ENCODE measurements around the gene PPFIBP1.

The PPFIBP1 gene

DNA sequence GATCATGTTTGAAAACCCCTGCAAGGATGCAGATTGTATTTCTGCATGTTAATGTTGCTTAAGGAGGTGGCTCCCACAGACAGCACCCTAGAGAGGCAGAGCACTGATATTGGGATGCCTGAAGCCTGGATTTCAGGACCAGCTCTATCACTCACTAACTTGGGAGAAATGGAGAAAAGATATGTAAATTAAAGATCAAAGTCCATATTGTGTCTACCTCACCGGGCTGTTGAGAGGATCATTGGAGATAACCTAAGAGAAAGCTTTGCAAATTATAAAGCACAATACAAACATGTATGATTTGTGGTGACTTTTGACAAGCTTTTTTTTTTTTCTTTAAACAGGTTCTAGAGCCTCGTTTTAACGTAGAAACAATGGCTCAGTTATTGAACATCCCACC is 164.7 kb downstream of the PPFIBP1 start:
- H3K4me2 ChIP-seq (ENCODE audit: low read depth, low read length): no peak overlapping the region
- H4K20me1 ChIP-seq (ENCODE audit: insufficient read depth, low read length): no peaks in the 10 kb centered on the region
- TF ChIP-seq EZH2 (optimal IDR thresholded peaks at IDR 0.05; ENCODE audit: low read depth, low read length): no peak
- H2AFZ ChIP-seq (ENCODE audit: low read length): no peak overlapping the region
- H3K79me2 ChIP-seq (ENCODE audit: low read length): no peaks in the 10 kb centered on the region
- no peak overlapping the region for H3K4me3 ChIP-seq (ENCODE audit: low read length)
- H3K36me3 ChIP-seq (replicated peaks; ENCODE audit: insufficient read depth, low read length): no peaks in the 10 kb centered on the region
- H3K27ac ChIP-seq (ENCODE audit: low read length): no peak overlapping the region
- H3K27me3 ChIP-seq (replicated peaks; ENCODE audit: insufficient read depth, low read length): no peaks in the 10 kb centered on the region
- no peaks in the 10 kb centered on the region for H3K4me1 ChIP-seq (ENCODE audit: low read length)
- DNase-seq: no peak
- H3F3A ChIP-seq (ENCODE audit: insufficient read depth, low read length): no peaks in the 10 kb centered on the region
- H3K9ac ChIP-seq (ENCODE audit: low read length): no peak overlapping the region
- H3K9me2 ChIP-seq (replicated peaks; ENCODE audit: insufficient read depth, low read length): no peaks in the 10 kb centered on the region
- no peaks in the 10 kb centered on the region for H3K9me3 ChIP-seq (replicated peaks; ENCODE audit: insufficient read depth, low read length)

DNA sequence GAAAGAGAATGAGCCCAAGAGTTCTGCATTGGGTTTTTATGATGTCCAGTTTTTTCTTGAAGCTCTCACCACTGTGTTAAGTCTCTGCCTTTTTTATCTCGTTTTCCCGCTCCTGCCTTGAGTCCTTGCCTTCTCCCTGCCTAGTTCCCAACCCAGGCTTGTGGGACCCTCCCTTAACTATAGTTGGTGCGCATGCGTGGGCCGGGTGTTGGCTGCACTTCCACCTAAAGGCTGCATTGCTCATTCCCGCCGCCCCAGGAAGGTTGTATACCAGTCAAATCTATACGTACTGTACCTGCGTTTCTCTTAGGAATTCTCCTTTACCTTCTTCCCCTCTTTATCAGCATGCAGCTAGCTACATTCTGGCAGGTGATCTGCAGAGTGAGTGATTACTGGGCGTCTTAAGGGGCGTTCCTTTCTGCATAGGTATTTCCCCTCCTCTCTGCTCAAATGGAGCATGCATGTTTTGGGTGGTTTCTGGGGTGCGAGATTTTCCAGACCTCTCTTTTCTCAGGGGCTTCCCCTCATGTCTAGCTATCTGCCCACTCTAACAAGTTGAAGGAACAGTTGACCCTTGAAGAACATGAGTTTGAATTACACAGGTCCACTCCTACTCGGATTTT is 165.7 kb downstream of the PPFIBP1 start:
- no peaks in the 10 kb centered on the region for H3K36me3 ChIP-seq (replicated peaks; ENCODE audit: insufficient read depth, low read length)
- no peaks in the 10 kb centered on the region for H3K9me3 ChIP-seq (replicated peaks; ENCODE audit: insufficient read depth, low read length)
- DNase-seq: no peak
- TF ChIP-seq EZH2phosphoT487 (IDR thresholded peaks at IDR 0.05; ENCODE audit: low read length): no peak
- no peak for TF ChIP-seq EZH2 (optimal IDR thresholded peaks at IDR 0.05; ENCODE audit: low read depth, low read length)
- TF ChIP-seq, protein P1, sequence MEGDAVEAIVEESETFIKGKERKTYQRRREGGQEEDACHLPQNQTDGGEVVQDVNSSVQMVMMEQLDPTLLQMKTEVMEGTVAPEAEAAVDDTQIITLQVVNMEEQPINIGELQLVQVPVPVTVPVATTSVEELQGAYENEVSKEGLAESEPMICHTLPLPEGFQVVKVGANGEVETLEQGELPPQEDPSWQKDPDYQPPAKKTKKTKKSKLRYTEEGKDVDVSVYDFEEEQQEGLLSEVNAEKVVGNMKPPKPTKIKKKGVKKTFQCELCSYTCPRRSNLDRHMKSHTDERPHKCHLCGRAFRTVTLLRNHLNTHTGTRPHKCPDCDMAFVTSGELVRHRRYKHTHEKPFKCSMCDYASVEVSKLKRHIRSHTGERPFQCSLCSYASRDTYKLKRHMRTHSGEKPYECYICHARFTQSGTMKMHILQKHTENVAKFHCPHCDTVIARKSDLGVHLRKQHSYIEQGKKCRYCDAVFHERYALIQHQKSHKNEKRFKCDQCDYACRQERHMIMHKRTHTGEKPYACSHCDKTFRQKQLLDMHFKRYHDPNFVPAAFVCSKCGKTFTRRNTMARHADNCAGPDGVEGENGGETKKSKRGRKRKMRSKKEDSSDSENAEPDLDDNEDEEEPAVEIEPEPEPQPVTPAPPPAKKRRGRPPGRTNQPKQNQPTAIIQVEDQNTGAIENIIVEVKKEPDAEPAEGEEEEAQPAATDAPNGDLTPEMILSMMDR (IDR thresholded peaks at IDR 0.05; ENCODE audit: low read length): no peak
- no peaks in the 10 kb centered on the region for H3K79me2 ChIP-seq (ENCODE audit: low read length)
- no peaks in the 10 kb centered on the region for H4K20me1 ChIP-seq (ENCODE audit: insufficient read depth, low read length)
- H3K27ac ChIP-seq (ENCODE audit: low read length): no peak overlapping the region
- no peak overlapping the region for H3K9ac ChIP-seq (ENCODE audit: low read length)
- H3K4me3 ChIP-seq (ENCODE audit: low read length): no peak overlapping the region
- no peaks in the 10 kb centered on the region for H3K27me3 ChIP-seq (replicated peaks; ENCODE audit: insufficient read depth, low read length)
- H2AFZ ChIP-seq (ENCODE audit: low read length): no peak overlapping the region
- no peak overlapping the region for H3K4me2 ChIP-seq (ENCODE audit: low read depth, low read length)
- no peaks in the 10 kb centered on the region for H3K4me1 ChIP-seq (ENCODE audit: low read length)
- no peaks in the 10 kb centered on the region for H3F3A ChIP-seq (ENCODE audit: insufficient read depth, low read length)
- no peaks in the 10 kb centered on the region for H3K9me2 ChIP-seq (replicated peaks; ENCODE audit: insufficient read depth, low read length)

DNA sequence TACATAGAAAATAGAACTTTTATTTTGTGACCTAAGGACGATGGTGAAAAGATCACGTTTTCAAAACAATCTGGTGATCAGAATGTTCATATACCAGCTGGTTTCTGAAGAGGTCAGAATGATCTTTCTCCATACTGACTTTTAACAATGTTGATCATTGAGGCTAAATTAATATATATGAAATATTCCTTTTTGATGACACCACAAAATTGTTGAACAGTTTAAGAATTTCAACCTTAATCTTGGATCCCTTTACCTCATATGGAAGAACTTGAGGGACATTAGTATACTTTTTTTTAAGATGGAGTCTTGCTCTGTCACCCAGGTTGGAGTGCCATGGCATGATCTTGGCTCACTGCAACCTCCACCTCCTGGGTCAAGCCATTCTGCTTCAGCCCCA is 169.4 kb downstream of the PPFIBP1 start:
- Histone ChIP-seq H3K27me3 (replicated peaks; ENCODE audit: insufficient read depth, low read length) (no peaks in the 10 kb centered on the region), H3K9ac (ENCODE audit: low read length) (no peak overlapping the region), H3K4me3 (ENCODE audit: low read length) (no peak overlapping the region), H3K4me2 (ENCODE audit: low read depth, low read length) (no peak overlapping the region), H3K79me2 (ENCODE audit: low read length) (no peaks in the 10 kb centered on the region), H2AFZ (ENCODE audit: low read length) (no peak overlapping the region), H3F3A (ENCODE audit: insufficient read depth, low read length) (no peaks in the 10 kb centered on the region), H3K9me2 (replicated peaks; ENCODE audit: insufficient read depth, low read length) (no peaks in the 10 kb centered on the region), H3K4me1 (ENCODE audit: low read length) (no peaks in the 10 kb centered on the region), H3K9me3 (replicated peaks; ENCODE audit: insufficient read depth, low read length) (no peaks in the 10 kb centered on the region), H3K36me3 (replicated peaks; ENCODE audit: insufficient read depth, low read length) (no peaks in the 10 kb centered on the region), H3K27ac (ENCODE audit: low read length) (no peak overlapping the region), H4K20me1 (ENCODE audit: insufficient read depth, low read length) (no peaks in the 10 kb centered on the region)
- TF ChIP-seq EZH2 (optimal IDR thresholded peaks at IDR 0.05; ENCODE audit: low read depth, low read length): no peak
- TF ChIP-seq EZH2phosphoT487 (IDR thresholded peaks at IDR 0.05; ENCODE audit: low read length): no peak
- TF ChIP-seq, protein P1 (IDR thresholded peaks at IDR 0.05; ENCODE audit: low read length): no peak
- no peak for DNase-seq

DNA sequence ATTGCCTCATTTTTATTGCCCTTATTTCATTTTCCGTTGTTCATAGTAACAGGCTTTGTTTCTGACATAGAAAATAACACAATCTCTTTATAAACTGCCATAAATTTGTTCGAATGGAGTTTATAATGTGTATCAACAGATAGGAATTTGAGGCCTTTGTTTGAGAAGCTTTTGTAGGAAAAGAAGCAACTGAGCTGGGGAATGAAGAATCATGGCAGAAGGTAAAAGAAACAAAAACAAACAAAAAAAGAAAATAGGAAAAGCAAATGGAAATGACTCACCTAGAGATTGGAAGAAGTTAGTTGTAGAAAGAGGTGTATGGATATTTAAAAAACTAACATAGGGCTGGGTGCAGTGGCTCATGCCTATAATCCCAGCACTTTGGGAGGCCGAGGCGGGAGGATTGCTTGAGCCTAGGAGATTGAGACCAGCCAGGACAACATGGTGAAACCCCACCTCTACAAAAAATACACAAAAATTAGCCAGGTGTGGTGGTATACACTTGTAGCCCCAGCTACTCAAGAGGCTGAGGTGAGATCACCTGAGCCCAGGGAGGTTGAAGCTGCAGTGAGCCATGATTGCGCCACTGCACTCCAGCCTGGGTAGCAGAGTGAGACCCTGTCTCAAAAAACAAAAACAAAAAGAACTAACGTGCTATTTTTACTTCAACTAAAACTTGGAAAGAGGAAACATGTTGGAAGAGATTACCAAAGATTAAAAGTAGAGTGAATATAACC is 171.7 kb downstream of the PPFIBP1 start:
- Histone ChIP-seq H3K9ac (ENCODE audit: low read length) (no peak overlapping the region), H3K27me3 (replicated peaks; ENCODE audit: insufficient read depth, low read length) (no peaks in the 10 kb centered on the region), H3K4me3 (ENCODE audit: low read length) (no peak overlapping the region), H3K27ac (ENCODE audit: low read length) (no peak overlapping the region), H3K36me3 (replicated peaks; ENCODE audit: insufficient read depth, low read length) (no peaks in the 10 kb centered on the region), H3K4me2 (ENCODE audit: low read depth, low read length) (no peak overlapping the region), H3K79me2 (ENCODE audit: low read length) (no peaks in the 10 kb centered on the region), H3K9me3 (replicated peaks; ENCODE audit: insufficient read depth, low read length) (no peaks in the 10 kb centered on the region), H2AFZ (ENCODE audit: low read length) (no peak overlapping the region), H3F3A (ENCODE audit: insufficient read depth, low read length) (no peaks in the 10 kb centered on the region), H4K20me1 (ENCODE audit: insufficient read depth, low read length) (no peaks in the 10 kb centered on the region), H3K4me1 (ENCODE audit: low read length) (no peaks in the 10 kb centered on the region), H3K9me2 (replicated peaks; ENCODE audit: insufficient read depth, low read length) (no peaks in the 10 kb centered on the region)
- no peak for TF ChIP-seq EZH2phosphoT487 (IDR thresholded peaks at IDR 0.05; ENCODE audit: low read length)
- no peak for TF ChIP-seq EZH2 (optimal IDR thresholded peaks at IDR 0.05; ENCODE audit: low read depth, low read length)
- TF ChIP-seq, protein P1 (IDR thresholded peaks at IDR 0.05; ENCODE audit: low read length): no peak
- no peak for DNase-seq

All from MM.1S (cell line).